Measurements from ENCODE around the gene GTF3C1.
"Not testable (repeated sequence)": the region's sequence is repeated elsewhere in the genome, so short reads cannot be mapped to it uniquely, and the experiment has no call there.

Gene GTF3C1

DNA sequence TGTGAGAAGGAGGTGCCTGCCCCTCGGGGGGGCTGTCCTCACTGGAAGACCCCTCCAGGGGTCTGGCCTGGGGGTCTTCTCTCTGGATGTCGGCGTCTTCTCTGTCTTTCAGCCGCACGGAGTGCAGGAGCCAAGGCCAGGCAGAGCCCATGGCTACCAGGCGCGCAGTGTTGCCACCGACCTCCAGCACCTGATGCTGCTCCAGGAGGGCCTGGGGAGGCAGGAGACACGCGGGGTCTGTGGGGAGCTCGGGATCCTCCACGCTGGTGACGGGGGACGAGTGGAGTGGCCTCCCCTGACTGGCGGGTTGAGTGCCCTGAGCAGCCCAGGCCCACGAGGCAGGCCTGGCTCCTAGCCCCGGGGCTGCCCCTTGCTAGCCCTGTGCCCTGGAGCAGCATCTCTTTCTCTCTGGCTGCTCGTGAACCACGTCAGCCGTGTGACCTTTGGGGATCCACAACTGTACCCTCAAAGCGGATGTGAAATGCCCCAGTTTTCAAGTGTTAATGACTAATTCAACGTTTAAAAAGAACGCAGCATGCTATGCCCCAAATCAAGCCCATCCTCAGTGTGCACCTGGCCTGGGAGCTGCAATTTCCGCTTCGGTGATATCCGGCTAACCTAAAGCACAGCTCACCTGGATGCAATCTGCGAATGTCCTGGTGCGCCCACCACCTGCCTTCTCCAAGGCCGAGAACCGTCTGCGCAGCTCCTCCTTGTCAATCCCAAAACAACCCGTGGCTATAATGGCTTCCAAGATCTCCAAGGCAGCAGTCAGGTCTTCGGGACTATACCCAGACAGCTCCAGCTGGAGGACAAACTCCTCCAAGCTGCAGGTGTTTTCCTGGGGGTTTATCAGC is 84.9 kb downstream of the GTF3C1 start:
- H3K9me3 ChIP-seq (ENCODE audit: insufficient read depth, low read depth, low read length): no peaks in the 10 kb centered on the region
- H3K27me3 ChIP-seq (ENCODE audit: insufficient read depth, low read length): no peaks in the 10 kb centered on the region
- H3K4me3 ChIP-seq (ENCODE audit: low read length): no peak overlapping the region
- H3K27ac ChIP-seq (ENCODE audit: low read length): no peak overlapping the region
- H3K4me1 ChIP-seq (ENCODE audit: insufficient read depth, low read length): no peaks in the 10 kb centered on the region
- no peak overlapping the region for H3K9ac ChIP-seq (ENCODE audit: low read depth, low read length)
- peaks cover 96% of the 10 kb centered on the region for H3K36me3 ChIP-seq (ENCODE audit: insufficient read depth, low read depth, low read length)

DNA sequence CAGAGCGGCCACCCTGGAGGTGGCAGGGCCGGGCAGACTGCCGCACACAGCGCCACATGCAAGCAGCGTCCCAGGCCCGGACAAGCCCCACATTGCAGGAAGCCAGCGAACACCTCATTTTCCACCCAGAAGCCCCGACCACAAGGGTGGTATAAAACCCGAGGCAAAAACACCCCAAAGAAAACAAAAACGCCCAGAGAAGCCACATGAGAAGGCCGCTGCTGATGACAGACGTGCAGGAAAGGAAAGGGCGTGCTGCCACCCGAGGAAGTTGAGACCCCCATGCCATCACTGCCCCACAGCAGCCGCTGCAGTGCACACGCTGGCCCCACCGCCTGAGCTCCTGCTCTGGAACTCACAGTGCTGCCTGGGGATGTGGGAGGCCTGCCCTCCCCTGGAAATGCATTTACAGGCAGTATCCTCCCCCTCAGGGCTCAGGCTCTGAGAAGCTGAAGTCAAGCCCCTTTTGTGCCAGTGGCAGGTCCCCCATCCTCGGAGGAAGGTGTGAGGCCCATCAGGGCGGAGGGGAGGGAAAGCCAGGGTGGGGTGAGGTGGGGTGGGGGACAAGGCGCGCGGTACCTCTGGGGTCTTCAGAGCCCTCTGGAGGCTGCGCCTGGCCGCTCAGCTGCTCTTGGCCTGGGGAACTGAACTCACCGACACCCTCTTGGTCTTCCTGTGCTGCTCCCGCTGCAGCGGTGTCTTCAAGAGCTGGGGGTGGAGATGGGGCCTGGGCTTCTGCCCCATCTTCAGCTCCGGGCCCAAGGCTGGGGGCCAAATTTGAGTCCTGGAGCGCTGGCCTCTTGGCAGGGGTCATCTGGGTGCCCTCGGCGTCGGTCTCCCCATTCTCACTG is 85.7 kb downstream of the GTF3C1 start:
- Histone ChIP-seq H3K4me1 (ENCODE audit: insufficient read depth, low read length) (no peaks in the 10 kb centered on the region), H3K27ac (ENCODE audit: low read length) (no peak overlapping the region), H3K4me3 (ENCODE audit: low read length) (no peak overlapping the region), H3K9ac (ENCODE audit: low read depth, low read length) (no peak overlapping the region), H3K9me3 (ENCODE audit: insufficient read depth, low read depth, low read length) (no peaks in the 10 kb centered on the region), H3K27me3 (ENCODE audit: insufficient read depth, low read length) (no peaks in the 10 kb centered on the region), H3K36me3 (ENCODE audit: insufficient read depth, low read depth, low read length) (peaks cover 92% of the 10 kb centered on the region)

DNA sequence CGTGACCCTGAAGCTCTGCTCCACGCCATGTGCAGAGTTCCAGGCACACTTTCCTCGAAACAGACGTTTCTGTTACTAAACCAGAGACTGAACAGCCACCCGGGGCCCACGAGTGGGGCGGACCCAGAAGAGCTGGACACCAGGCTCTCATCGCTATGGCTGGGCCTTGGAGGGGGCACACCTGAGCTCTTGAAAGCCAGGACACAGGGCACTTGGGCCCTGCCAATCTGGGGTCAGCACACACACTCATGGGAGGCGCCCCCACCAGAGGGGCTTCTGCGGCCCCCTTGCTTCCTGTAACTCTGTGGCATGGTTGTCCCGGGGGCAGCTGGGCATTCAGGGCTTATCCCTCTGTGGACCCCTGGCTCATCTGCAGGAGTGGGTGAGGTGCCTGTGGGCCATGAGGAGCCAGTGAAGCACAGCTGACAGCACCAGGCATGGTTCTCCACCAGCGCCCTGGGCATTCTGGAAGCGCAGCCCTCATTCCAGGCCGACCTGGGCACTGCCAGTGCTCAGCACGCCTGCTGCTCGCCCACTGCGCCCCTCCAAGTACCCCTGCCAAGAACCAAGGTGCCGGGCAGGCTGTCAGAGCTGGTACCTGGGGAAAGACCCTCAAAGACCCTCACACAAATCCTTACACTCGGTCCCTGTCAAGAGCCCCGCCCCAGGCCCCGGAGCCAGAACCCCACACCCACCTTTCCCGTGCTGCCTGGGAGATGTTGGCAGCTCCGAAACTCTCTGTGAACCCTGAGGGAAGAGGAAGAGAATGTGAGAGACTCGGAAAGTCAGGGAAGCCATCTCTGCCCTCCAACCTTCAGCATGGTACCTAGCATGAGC is 86.6 kb downstream of the GTF3C1 start:
- Histone ChIP-seq H3K9ac (ENCODE audit: low read depth, low read length) (no peak overlapping the region), H3K36me3 (ENCODE audit: insufficient read depth, low read depth, low read length) (peaks cover 83% of the 10 kb centered on the region), H3K9me3 (ENCODE audit: insufficient read depth, low read depth, low read length) (no peaks in the 10 kb centered on the region), H3K4me1 (ENCODE audit: insufficient read depth, low read length) (no peaks in the 10 kb centered on the region), H3K27ac (ENCODE audit: low read length) (no peak overlapping the region), H3K27me3 (ENCODE audit: insufficient read depth, low read length) (no peaks in the 10 kb centered on the region), H3K4me3 (ENCODE audit: low read length) (no peak overlapping the region)

DNA sequence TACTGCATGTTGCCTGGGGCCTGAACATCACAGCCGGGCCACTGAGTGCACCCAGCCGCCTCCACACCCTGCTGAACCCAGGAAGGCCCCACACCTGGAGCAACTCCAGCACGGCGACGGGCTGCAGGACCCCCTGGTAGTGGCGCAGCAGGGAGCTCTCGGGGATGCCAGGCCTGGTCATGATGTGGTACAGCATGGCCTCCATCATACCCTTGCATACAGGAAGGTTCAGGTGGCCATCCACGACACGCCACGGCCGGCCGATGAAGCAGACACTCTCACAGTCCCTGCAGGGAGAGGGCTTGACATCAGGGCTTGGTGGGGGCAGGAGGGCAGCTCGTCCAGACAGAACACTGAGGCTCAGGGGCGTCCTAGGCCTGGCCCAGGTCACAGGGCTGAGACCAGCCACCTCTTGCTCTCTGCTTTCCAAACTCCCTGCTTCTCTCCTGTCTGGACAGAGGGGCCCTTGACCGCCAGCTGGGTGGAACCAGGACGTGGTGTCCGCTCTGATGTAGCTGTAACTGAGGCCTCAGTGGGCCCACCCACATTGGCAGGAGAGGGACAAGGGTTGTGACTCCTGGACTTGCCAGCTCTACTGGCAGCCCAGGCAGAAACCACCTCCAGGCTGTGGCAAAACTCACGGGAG is 87.4 kb downstream of the GTF3C1 start:
- Histone ChIP-seq H3K27me3 (ENCODE audit: insufficient read depth, low read length) (no peaks in the 10 kb centered on the region), H3K9me3 (ENCODE audit: insufficient read depth, low read depth, low read length) (no peaks in the 10 kb centered on the region), H3K27ac (ENCODE audit: low read length) (no peak overlapping the region), H3K4me1 (ENCODE audit: insufficient read depth, low read length) (no peaks in the 10 kb centered on the region), H3K9ac (ENCODE audit: low read depth, low read length) (no peak overlapping the region), H3K36me3 (ENCODE audit: insufficient read depth, low read depth, low read length) (peaks cover 76% of the 10 kb centered on the region), H3K4me3 (ENCODE audit: low read length) (no peak overlapping the region)

DNA sequence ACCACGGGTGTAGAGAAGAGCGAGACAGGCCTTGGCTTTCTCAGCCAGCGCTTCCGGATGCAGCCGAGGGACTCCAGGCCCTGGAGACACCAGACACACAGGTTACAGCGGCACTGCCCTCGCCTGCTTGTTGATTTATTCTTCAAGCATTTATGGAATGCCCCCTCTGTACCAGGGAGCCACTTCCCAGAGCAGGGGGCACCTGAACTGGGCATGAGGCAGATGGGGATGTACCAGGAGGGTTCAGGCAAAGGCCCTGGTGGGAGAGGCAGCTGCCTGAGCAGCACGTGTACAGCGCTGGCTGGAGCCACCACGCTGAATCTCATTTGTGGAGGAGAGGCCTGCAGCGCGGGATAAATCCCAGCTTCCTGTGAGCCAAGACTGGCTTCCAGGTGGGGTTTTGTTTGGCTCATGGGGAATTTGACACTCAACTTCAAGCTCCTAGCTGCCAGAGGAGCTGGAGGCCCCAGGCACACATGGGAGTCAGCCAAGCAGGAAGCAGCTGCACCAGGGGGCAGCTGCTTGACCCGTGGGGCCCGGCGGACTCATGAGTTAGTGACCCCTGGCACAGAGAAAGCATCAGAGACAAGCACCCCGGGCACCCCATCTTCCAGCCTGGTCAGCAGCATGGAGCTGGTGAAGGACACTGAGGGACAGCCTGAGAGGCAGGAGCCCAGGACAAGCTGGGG is 88.1 kb downstream of the GTF3C1 start:
- no peak overlapping the region for H3K9ac ChIP-seq (ENCODE audit: low read depth, low read length)
- H3K27me3 ChIP-seq (ENCODE audit: insufficient read depth, low read length): no peaks in the 10 kb centered on the region
- H3K9me3 ChIP-seq (ENCODE audit: insufficient read depth, low read depth, low read length): no peaks in the 10 kb centered on the region
- no peaks in the 10 kb centered on the region for H3K4me1 ChIP-seq (ENCODE audit: insufficient read depth, low read length)
- H3K36me3 ChIP-seq (ENCODE audit: insufficient read depth, low read depth, low read length): peaks cover 69% of the 10 kb centered on the region
- H3K27ac ChIP-seq (ENCODE audit: low read length): no peak overlapping the region
- H3K4me3 ChIP-seq (ENCODE audit: low read length): no peak overlapping the region

DNA sequence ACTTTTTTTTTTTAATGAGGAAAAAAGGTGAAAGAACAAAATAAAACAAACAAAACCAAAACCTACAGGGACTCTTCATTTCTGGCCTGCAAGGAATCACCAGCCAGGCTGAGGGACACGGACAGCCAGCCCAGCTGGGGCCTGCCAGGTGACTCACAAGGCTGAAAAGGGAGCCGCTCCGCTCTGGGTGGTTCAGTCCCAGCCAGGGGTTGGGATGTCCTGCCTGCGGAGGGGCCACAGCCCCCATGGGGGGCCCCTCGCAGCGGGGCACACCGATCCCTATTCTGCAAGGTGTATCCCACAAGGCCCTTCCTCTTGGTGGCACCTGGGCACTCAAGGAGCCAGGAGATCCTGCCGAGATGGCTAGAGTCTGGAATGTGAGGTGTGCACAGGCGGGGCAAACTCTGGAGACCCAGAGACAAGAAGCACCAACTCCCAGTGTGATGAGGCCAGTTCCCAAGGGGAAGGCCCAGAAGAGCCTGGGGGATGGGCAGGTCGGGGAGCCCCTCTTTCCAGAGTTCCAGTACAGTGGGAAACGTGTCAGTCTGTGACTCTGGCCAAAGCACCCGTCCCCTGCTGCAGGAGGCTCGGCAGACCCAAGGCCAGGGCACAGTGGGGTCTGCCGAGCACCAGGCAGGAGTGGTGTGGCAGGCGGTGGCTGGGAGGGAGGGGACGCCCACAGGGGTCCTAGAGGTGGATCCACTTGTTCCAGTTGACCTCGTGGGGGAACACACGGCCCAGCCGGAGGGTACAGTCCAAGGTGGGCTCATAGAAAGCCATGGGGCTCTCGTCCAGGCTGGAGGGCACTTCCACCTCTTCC is 88.8 kb downstream of the GTF3C1 start:
- no peak overlapping the region for H3K4me3 ChIP-seq (ENCODE audit: low read length)
- H3K9me3 ChIP-seq (ENCODE audit: insufficient read depth, low read depth, low read length): no peaks in the 10 kb centered on the region
- no peaks in the 10 kb centered on the region for H3K27me3 ChIP-seq (ENCODE audit: insufficient read depth, low read length)
- H3K9ac ChIP-seq (ENCODE audit: low read depth, low read length): no peak overlapping the region
- no peak overlapping the region for H3K27ac ChIP-seq (ENCODE audit: low read length)
- no peaks in the 10 kb centered on the region for H3K4me1 ChIP-seq (ENCODE audit: insufficient read depth, low read length)
- H3K36me3 ChIP-seq (ENCODE audit: insufficient read depth, low read depth, low read length): peaks cover 61% of the 10 kb centered on the region

DNA sequence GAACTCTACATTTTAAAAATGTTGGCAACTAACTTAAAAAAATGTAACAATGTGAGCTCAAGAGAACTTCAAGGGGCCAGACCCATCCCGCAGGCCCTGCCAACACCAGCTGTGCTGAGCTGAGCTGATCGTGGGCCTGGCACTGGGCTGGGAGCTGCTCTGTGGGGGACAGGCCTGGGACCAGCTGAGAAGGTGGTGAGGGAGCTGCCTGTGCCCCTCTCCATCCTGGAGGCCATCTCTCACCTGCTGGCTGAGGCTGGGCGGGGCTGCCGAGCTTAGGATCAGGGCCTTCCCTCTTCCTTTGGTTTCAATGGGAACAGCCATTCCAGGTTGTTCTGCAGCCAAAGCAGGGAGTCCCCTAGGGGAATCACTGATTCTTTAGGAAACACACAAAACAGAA is 89.5 kb downstream of the GTF3C1 start:
- Histone ChIP-seq H3K9me3 (ENCODE audit: insufficient read depth, low read depth, low read length) (no peaks in the 10 kb centered on the region), H3K27ac (ENCODE audit: low read length) (no peak overlapping the region), H3K36me3 (ENCODE audit: insufficient read depth, low read depth, low read length) (peaks cover 55% of the 10 kb centered on the region), H3K9ac (ENCODE audit: low read depth, low read length) (no peak overlapping the region), H3K4me3 (ENCODE audit: low read length) (no peak overlapping the region), H3K4me1 (ENCODE audit: insufficient read depth, low read length) (no peaks in the 10 kb centered on the region), H3K27me3 (ENCODE audit: insufficient read depth, low read length) (no peaks in the 10 kb centered on the region)

DNA sequence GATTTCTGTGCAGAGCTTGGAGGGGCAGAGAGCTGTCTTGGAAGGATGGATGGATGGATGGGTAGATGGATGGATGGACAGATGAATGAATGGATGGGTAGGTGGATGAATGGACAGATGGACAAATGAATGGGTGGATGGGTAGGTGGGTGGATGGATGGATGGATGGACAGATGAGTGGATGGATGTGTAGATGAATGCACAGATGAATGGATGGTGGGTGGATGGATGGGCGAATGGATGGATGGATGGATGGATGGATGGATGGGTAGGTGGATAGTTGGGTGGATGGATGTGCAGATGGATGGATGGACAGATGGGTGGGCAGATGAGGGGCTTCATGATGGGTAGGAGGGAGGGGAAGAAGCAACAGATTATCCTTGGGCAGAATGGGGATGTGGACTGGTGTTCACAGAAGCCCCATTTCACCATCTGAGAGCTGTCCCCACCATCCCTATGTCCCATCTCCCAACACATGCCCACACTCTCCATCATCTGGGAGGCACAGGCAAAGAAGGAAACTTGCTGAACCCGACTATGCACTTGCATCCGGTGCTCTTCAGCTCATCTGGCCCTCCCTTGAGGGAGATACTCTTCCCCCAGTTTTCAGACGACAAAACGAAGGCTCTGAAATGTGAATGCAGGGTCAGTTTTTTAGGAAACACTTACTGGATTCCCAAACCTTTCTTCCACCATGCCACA is 90.6 kb downstream of the GTF3C1 start:
- H3K27ac ChIP-seq (ENCODE audit: low read length): no peak overlapping the region
- H3K9ac ChIP-seq (ENCODE audit: low read depth, low read length): no peak overlapping the region
- peaks cover 44% of the 10 kb centered on the region for H3K36me3 ChIP-seq (ENCODE audit: insufficient read depth, low read depth, low read length)
- no peaks in the 10 kb centered on the region for H3K9me3 ChIP-seq (ENCODE audit: insufficient read depth, low read depth, low read length)
- no peak overlapping the region for H3K4me3 ChIP-seq (ENCODE audit: low read length)
- no peaks in the 10 kb centered on the region for H3K4me1 ChIP-seq (ENCODE audit: insufficient read depth, low read length)
- H3K27me3 ChIP-seq (ENCODE audit: insufficient read depth, low read length): no peaks in the 10 kb centered on the region

DNA sequence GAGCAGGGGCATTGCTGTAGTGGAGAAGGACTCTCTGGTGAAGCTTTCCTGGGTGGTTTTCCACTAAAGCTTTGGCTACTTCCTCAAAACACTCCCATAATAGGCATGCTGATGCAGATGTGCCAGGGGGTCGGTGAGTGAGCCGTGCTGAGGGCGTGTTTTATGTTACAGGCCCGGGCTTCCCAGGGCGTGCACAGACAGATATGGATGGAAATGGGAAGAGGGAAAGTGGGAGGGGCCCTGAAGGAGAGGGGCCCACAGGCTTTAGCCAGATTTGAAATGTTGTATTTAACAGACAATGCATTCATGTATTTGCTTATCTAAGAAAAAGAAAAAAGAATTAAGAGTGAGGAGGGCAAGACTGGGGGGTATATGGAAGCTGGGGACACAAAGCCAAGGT is 91.5 kb downstream of the GTF3C1 start:
- H3K9me3 ChIP-seq (ENCODE audit: insufficient read depth, low read depth, low read length): no peaks in the 10 kb centered on the region
- no peaks in the 10 kb centered on the region for H3K27me3 ChIP-seq (ENCODE audit: insufficient read depth, low read length)
- H3K36me3 ChIP-seq (ENCODE audit: insufficient read depth, low read depth, low read length): peaks cover 36% of the 10 kb centered on the region
- H3K9ac ChIP-seq (ENCODE audit: low read depth, low read length): no peak overlapping the region
- H3K27ac ChIP-seq (ENCODE audit: low read length): no peak overlapping the region
- H3K4me1 ChIP-seq (ENCODE audit: insufficient read depth, low read length): no peaks in the 10 kb centered on the region
- H3K4me3 ChIP-seq (ENCODE audit: low read length): no peak overlapping the region

DNA sequence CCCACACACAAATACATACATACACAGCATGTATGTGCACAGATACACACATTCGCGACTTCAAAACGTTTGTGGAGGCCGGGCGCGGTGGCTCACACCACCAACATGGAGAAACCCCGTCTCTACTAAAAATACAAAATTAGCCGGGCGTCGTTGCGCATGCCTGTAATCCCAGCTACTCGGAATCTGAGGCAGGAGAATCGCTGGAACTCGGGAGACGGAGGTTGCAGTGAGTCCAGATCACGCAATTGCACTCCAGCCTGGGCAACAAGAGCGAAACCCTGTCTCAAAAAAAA is 92.2 kb downstream of the GTF3C1 start:
- not testable (repeated sequence) for H3K9me3 ChIP-seq (ENCODE audit: insufficient read depth, low read depth, low read length); H3K4me1 ChIP-seq (ENCODE audit: insufficient read depth, low read length); H3K9ac ChIP-seq (ENCODE audit: low read depth, low read length); H3K27me3 ChIP-seq (ENCODE audit: insufficient read depth, low read length); H3K4me3 ChIP-seq (ENCODE audit: low read length); H3K27ac ChIP-seq (ENCODE audit: low read length)
- H3K36me3 ChIP-seq (ENCODE audit: insufficient read depth, low read depth, low read length): peaks cover 29% of the 10 kb centered on the region

Measured in iPS-20b (cell line).